Muscle of back (tissue), 11 donors: Measurements from ENCODE around the gene PARP9. TPM values are rescaled to one million over a fixed set of nuclear protein-coding genes. Genes with fewer than 3 reads are reported as not detected.
A peak's percentile ranks its signal among the peaks of the same experiment; 100 is the strongest.
"Not testable (repeated sequence)": the region's sequence is repeated elsewhere in the genome, so short reads cannot be mapped to it uniquely, and the experiment has no call there.

Experiments
- DNase-seq, 3 donors: peaks; one replicate each; pipeline versions ENCODE4 v3.0.0 to v3.0.0-alpha.2; 2013
- polyA plus RNA-seq, 10 donors: library from polyadenylated mRNA; unstranded; fragments of 120-200 nt; gene quantifications; one replicate each; pipeline ENCODE4 v1.2.1, GENCODE V29; 2013; ENCODE audit not compliant: insufficient read length in 10 of 10

PARP9 gene
- polyA plus RNA-seq, 10 donors = 8.9 to 19.2 (median 15.1) TPM

GRCh38 chr3:122520861-122521260 is 43.2 kb downstream of the PARP9 start:
- DNase-seq = no peak

- DNase-seq = no peak
Measured at GRCh38 chr3:122519693-122520092, 44.4 kb downstream of the PARP9 start.

- DNase-seq = no peak
Measured at GRCh38 chr3:122516846-122517360, 47.2 kb downstream of the PARP9 start.

GRCh38 chr3:122515870-122516269 is 48.2 kb downstream of the PARP9 start:
- no peak for DNase-seq

- DNase-seq = no peak
Measured at GRCh38 chr3:122515020-122515468, 49.1 kb downstream of the PARP9 start.

- DNase-seq = peak; percentile 88 to 97 (median 94)
Measured at GRCh38 chr3:122514123-122515019, 49.7 kb downstream of the PARP9 start, which contains the start of gene KPNA1. Gene KPNA1, minus strand, starts transcription at chr3:122514939. Its CDS starts 18,374 bp downstream, at chr3:122496565.

GRCh38 chr3:122513386-122514122 is 50.5 kb downstream of the PARP9 start:
- no peak for DNase-seq

- DNase-seq = no peak
Measured at GRCh38 chr3:122512284-122512683, 51.8 kb downstream of the PARP9 start.

DNA sequence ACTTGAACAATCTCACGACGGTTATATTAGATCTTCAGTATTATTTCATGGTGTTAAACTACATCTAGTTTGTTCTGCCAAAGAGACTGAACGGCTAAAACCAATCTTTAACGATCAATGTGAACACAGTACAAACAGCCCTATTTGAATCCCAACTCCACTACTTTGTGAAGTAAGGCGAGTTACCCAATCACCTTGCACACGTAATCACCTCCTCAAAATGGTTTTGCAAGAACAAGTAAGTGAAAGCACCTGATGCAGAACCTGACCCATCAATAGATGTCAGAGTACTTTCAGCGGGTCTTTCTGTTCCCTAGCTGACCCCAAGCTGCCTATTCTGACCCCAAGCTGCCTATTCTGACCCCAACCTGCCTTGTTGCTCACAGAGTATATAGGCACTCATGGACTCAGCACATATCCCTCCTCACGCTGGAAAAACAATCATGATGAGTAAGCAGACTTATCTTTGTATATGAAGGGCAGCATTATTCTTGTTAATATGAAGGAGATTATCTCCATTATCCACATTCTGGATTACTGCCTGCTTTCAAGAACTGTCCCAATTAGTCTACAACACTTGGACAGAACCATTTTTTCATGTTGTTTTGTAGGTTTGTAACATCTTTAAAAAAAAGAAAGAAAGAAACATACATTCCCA is 53.1 kb downstream of the PARP9 start:
- no peak for DNase-seq

- not testable (repeated sequence) for DNase-seq
Measured at GRCh38 chr3:122508944-122509343, 55.2 kb downstream of the PARP9 start.

DNA sequence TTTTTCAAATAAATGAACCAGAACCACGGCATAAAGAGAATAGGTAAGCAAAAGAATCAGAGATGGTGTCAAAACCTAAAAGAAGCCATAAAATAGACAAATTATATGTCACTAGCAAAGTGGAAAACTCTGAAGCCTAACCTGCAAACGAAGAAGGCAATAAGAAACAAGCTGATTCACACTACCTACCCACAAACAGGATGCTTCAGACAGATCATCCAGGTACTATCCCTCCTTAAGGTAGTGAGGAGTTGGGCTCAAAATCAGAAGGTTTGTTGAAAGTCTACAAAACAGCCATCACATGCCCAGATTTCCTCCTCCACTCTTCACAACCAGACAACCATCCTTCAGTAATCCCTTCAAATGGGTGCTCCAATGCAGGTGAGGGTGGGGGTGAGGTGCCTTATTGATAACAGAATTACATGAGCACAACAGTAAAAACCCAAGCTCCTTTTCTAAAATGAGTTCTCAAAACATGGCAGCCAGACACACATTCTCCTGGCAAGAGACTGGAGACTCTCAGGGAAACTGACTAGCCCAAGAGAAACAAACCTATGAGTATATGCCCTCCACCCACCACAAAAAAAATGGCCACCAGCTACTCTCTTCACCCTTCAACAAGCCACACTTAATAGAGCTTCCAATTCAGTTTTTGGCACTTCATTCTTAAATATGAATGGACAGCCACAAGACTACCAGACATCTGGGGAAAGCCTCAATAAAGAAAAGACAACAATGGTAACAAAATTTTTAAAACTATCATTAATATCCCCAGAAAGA is 55.8 kb downstream of the PARP9 start:
- no peak for DNase-seq

DNA sequence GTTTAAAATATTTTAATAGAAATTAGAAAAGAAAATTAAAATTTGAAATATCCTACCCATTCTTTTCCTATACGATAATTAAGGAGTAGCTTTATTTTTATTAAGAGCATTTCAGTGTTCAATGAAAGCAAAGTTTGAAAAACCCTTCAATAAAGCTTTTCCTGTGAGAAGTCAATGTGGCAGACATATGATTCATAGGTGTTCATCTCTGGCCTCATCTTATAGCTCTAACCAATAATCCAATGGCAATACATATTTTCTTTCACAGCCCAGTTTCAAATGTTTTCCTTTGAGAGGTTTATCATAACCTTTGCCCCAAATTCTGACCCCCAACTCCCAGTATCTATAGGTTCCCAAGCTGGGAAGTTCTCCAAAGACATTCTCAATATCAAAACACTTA is 57.6 kb downstream of the PARP9 start:
- no peak for DNase-seq

DNA sequence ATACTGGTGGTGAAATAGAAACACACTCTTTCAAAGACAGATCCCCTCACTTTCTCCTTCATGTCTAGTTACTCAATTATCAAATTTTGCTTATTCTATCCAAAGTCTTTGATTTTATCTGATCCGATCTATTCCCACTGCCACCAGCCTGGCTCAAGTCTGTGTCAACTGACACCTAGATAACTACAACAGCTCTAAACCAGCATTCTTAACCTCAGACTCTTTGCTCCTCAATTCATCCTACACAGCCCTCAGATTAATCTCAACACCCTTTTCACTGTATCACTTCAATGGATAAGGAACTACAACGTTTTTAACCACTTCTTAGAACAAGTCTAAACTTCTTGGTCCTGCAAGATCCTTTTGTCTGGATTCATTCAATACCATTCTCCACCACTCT is 58.4 kb downstream of the PARP9 start:
- no peak for DNase-seq

DNA sequence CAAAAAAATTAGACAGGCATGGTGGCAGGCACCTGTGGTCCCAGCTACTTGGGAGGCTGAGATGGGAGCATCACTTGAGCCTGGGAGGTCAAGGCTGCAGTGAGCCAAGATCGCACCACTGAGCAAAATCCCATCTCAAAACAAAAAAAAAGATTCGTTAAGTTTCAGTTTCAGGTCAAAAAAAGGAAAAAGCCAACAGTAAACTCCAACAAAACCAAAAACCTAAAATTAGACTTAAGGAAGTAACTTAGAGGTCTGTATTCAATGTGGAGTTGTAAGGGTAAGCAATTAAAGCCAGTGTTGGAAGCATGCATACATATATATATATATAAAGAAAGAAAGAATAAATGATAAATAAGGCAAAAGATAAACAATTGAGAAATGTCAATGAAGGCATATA is 61.2 kb downstream of the PARP9 start:
- DNase-seq = no peak

DNA sequence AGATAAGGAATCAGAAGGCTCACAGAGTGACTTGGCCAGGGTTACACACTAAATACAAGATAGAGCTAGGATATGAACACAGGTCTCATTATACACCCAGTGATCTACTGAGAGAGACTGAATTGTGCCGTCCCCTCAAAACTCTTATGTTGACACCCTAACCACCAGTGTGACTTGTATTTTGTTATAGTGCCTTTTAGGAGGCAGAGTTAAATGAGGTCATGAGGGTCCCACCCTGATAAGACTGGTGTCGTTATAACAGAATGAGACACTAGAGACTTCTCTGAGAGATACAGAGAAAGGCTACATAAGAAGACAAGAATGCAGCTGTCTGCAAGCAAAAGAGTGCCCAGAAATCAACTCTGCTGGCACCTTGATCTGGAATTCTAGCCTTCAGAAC is 62.0 kb downstream of the PARP9 start:
- DNase-seq = no peak

DNA sequence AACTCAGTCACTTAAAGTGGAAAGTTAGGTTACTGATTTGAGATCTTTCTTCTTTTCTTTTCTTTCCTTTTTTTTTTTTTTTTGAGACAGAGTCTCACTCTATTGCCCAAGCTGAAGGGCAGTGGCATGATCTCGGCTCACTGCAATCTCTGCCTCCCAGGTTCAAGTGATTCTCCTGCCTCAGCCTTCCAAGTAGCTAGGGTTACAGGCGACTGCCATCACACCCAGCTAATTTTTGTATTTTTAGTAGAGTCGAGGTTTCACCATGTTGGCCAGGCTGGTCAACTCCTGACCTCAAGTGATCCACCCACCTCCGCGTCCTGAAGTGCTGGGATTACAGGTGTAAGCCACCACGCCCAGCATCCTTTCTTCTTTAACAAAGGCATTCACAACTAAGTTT is 63.1 kb downstream of the PARP9 start:
- DNase-seq = not testable (repeated sequence)

DNA sequence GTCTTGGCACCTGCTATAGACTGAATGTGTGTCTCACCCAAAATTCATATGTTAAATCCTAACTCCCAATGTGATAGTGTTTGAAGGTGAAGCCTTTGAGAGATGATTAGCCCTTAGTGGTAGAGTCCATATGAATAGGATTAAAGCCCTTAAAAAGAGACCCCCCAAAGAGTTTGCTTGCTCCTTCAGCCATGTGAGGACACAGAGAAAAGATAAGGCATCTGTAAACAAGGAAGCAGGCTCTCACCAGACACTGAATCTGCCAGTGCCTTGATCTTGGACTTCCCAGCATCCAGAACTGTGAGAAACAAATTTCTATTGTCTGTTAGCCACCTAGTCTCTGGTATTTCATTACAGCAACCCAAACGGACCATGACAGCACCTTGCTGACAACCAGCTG is 65.9 kb downstream of the PARP9 start:
- DNase-seq = no peak

DNA sequence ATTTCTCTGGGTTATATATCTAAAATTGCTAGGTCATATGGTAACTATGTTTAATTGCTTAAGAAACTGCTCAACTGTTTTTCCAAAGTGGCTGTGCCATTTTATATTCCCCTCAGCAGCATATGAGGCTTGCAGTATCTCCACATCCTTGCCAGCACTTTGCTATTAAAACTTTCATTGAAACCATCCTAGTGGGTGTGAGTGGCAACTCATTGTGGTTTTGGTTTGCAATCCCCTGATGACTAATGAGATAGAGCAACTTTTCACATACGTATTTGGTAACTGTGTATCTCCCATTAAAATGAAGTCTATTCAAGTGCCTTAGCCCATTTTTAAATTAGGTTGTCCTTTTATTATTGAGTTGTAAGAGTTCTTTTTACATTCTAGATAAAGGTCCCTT is 66.7 kb downstream of the PARP9 start:
- DNase-seq = peak in 1 of 3 donors; percentile 64

DNA sequence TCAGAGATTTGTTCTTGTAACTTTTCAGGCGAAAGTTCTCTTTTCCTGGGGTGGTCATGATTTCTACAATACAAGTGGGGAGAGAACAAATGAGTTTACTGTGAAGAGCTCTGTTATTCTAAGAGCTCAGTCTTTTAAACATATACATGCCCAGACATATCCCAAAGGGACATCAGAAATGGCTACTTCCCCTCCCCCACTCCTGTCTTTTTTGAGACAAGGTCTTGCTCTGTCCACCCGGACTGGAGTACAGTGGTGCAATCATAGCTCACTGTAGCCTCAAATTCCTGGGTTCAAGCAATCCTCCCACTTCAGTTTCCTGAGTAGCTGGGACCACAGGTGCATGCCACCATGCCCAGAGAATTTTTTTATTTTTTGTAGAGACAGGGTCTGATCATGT is 67.6 kb downstream of the PARP9 start:
- DNase-seq = no peak

DNA sequence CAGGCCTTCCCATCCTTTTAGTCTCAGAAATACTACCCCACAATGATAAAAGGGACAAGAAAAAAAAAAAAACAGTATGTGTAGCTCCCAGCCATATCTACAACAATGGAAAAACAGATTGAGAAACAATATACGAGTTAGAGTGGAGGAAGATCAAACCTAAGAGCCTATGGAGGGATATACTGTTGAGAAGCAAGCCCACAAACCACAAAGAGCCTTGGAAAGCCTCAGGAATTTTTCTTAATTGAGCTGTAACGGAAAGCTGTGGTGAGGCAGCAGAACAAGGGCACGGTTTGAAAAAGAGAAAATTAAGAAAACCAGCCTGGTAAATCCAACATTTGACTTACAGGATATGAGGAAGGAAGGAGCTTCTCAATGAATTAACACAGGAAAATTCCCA is 70.8 kb downstream of the PARP9 start:
- DNase-seq = peak in 1 of 3 donors; percentile 58

DNA sequence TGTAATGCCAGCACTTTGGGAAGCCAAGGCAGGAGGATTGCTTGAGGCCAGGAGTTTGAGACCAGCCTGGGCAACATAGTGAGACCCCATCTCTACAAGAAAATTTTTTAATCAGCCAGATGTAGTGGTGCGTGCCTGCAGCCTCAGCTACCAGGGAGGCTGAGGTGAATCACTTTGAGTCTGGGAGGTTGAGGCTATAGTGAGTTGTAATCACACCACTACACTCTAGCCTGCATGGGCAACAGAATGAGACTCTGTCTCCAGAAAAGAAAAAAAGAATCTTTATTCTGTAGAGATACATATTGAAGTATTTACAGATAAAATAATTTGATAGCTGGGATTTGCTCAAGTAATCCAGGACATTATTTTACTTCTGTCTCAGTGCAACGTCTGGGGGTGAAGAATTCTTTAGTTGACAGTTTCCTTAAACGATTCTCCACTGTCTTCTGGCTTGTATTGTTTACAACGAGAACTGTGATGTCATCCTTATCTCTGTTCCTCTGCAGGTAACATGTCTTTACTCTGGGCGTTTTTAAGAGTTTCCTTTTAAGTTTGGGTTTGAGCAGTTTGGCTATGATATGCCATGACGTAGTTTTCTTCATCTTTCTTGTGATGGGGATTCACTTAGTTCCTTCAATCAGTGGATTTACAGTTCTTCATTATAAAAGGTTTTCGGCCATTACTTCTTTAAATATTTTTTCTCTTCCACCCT is 75.7 kb downstream of the PARP9 start:
- no peak for DNase-seq
